Nephron (organoid): ENCODE data around the gene CDC20.
A peak's percentile ranks its signal among the peaks of the same experiment; 100 is the strongest.

ENCODE experiments used
- H3K27ac Mint-ChIP-seq, 3 experiments: 2 replicates each; pipeline ENCODE4 v1.8.0; 2020; ENCODE audit warnings: mixed read lengths in 3 of 3, mild to moderate bottlenecking in 2 of 3, moderate library complexity in 1 of 3
- H3K27me3 Mint-ChIP-seq: 2 replicates; pipeline ENCODE4 v1.8.0; 2021; ENCODE audit warnings: low read depth, mild to moderate bottlenecking, moderate library complexity, mixed read lengths
- H3K36me3 Mint-ChIP-seq: 2 replicates; pipeline ENCODE4 v1.8.0; 2020; ENCODE audit warnings: low read depth, mixed read lengths
- H3K4me1 Mint-ChIP-seq: 2 replicates; pipeline ENCODE4 v1.8.0; 2020; ENCODE audit warnings: mixed read lengths
- H3K4me3 Mint-ChIP-seq, 3 experiments: 2 replicates each; pipeline ENCODE4 v1.8.0; 2020; ENCODE audit warnings: mild to moderate bottlenecking in 3 of 3, mixed read lengths in 3 of 3, moderate library complexity in 2 of 3
- H3K9me3 Mint-ChIP-seq: 2 replicates; pipeline ENCODE4 v1.8.0; 2020; ENCODE audit warnings: mixed read lengths
- CTCF ChIP-seq, 3 experiments: fragments of 200-600 bp; sonication (generic); IDR thresholded peaks; one replicate each; pipeline ENCODE4 v1.5.0; 2021; ENCODE audit warnings: antibody characterized with exemption in 3 of 3; ENCODE audit not compliant: unreplicated experiment in 3 of 3

The CDC20 gene

GRCh38 chr1:43344267-43344850, 14.4 kb upstream of the CDC20 start:
- Mint-ChIP-seq H3K4me3 (no peak overlapping the region), H3K9me3 (no peaks in the 10 kb centered on the region), H3K36me3 (no peaks in the 10 kb centered on the region), H3K27me3 (peaks cover 19% of the 10 kb centered on the region), H3K4me1 (peaks cover 7% of the 10 kb centered on the region), H3K27ac (no peak overlapping the region)
- TF ChIP-seq CTCF (IDR thresholded peaks at IDR 0.05; ENCODE audit: unreplicated experiment in 3 of 3), result no peak

GRCh38 chr1:43345120-43345519, 13.7 kb upstream of the CDC20 start:
- TF ChIP-seq CTCF (IDR thresholded peaks at IDR 0.05; ENCODE audit: unreplicated experiment in 3 of 3), result no peak
- H3K4me1 Mint-ChIP-seq, result peaks cover 15% of the 10 kb centered on the region
- H3K4me3 Mint-ChIP-seq, result no peak overlapping the region
- H3K27ac Mint-ChIP-seq, result no peak overlapping the region
- H3K36me3 Mint-ChIP-seq, result no peaks in the 10 kb centered on the region
- H3K9me3 Mint-ChIP-seq, result no peaks in the 10 kb centered on the region
- H3K27me3 Mint-ChIP-seq, result peaks cover 24% of the 10 kb centered on the region

GRCh38 chr1:43346636-43347035, 12.1 kb upstream of the CDC20 start:
- H3K27me3 Mint-ChIP-seq, result peaks cover 24% of the 10 kb centered on the region
- no peak overlapping the region for H3K27ac Mint-ChIP-seq
- H3K4me1 Mint-ChIP-seq, result peaks cover 17% of the 10 kb centered on the region
- H3K9me3 Mint-ChIP-seq, result no peaks in the 10 kb centered on the region
- TF ChIP-seq CTCF (IDR thresholded peaks at IDR 0.05; ENCODE audit: unreplicated experiment in 3 of 3), result no peak
- H3K4me3 Mint-ChIP-seq, result no peak overlapping the region
- H3K36me3 Mint-ChIP-seq, result no peaks in the 10 kb centered on the region

GRCh38 chr1:43348343-43348808, 10.4 kb upstream of the CDC20 start:
- H3K36me3 Mint-ChIP-seq, result no peaks in the 10 kb centered on the region
- peak overlapping the region; percentile 73 to 76 (median 73) for H3K4me3 Mint-ChIP-seq
- peaks cover 30% of the 10 kb centered on the region for H3K27me3 Mint-ChIP-seq
- H3K4me1 Mint-ChIP-seq, result peaks cover 17% of the 10 kb centered on the region
- H3K27ac Mint-ChIP-seq, result peak overlapping the region; percentile 33 to 92 (median 81)
- H3K9me3 Mint-ChIP-seq, result no peaks in the 10 kb centered on the region
- TF ChIP-seq CTCF (IDR thresholded peaks at IDR 0.05; ENCODE audit: unreplicated experiment in 3 of 3), result no peak

GRCh38 chr1:43348809-43349593, 9.8 kb upstream of the CDC20 start:
- H3K27ac Mint-ChIP-seq, result peak overlapping the region; percentile 92 to 98 (median 96)
- no peaks in the 10 kb centered on the region for H3K9me3 Mint-ChIP-seq
- TF ChIP-seq CTCF (IDR thresholded peaks at IDR 0.05; ENCODE audit: unreplicated experiment in 3 of 3), result no peak
- H3K27me3 Mint-ChIP-seq, result peaks cover 30% of the 10 kb centered on the region
- peaks cover 17% of the 10 kb centered on the region for H3K4me1 Mint-ChIP-seq
- peak overlapping the region; percentile 83 to 86 (median 83) for H3K4me3 Mint-ChIP-seq
- no peaks in the 10 kb centered on the region for H3K36me3 Mint-ChIP-seq
